Aorta (tissue), 5 donors: ENCODE measurements around the gene HPGDS. TPM values are rescaled to one million over a fixed set of nuclear protein-coding genes. Genes with fewer than 3 reads are reported as not detected.
"Not testable (repeated sequence)": the region's sequence is repeated elsewhere in the genome, so short reads cannot be mapped to it uniquely, and the experiment has no call there.

ENCODE experiments used
- ATAC-seq: fragments of 200-7000 bp; cut with Tn5 transposase; one replicate; pipeline ENCODE4 v1.9.1; 2022; ENCODE audit warnings: moderate library complexity; ENCODE audit not compliant: low FRiP score
- DNase-seq, 2 donors: peaks; one replicate each; pipeline ENCODE4 v3.0.0-alpha.2; 2020
- H3K27ac ChIP-seq, 2 donors: one replicate each; pipeline ENCODE4 v1.5.1; 2013; ENCODE audit warnings: low read length in 2 of 2, mild to moderate bottlenecking in 2 of 2, moderate library complexity in 2 of 2, control low read depth in 1 of 2, inconsistent platforms in 1 of 2, low read depth in 1 of 2
- H3K27me3 ChIP-seq, 2 donors: one replicate each; pipeline ENCODE4 v1.6.1; 2013; ENCODE audit warnings: control low read depth in 1 of 2, low read length in 1 of 2, mild to moderate bottlenecking in 1 of 2, moderate library complexity in 1 of 2; ENCODE audit not compliant: insufficient read depth in 2 of 2, control insufficient read depth in 1 of 2
- H3K36me3 ChIP-seq, 2 donors: one replicate each; pipeline ENCODE4 v1.6.1; 2013; ENCODE audit warnings: control low read depth in 1 of 2, low read length in 1 of 2, mild to moderate bottlenecking in 1 of 2; ENCODE audit not compliant: insufficient read depth in 2 of 2, control insufficient read depth in 1 of 2
- H3K4me1 ChIP-seq, 2 donors: one replicate each; pipeline ENCODE4 v1.6.1; 2013; ENCODE audit warnings: low read length in 2 of 2, control low read depth in 1 of 2, mild to moderate bottlenecking in 1 of 2, moderate library complexity in 1 of 2; ENCODE audit not compliant: insufficient read depth in 2 of 2, control insufficient read depth in 1 of 2
- H3K4me3 ChIP-seq, 2 donors: one replicate each; pipeline ENCODE4 v1.5.1; 2013; ENCODE audit warnings: low read length in 2 of 2, control low read depth in 1 of 2, mild to moderate bottlenecking in 1 of 2
- H3K9me3 ChIP-seq: one replicate; pipeline ENCODE4 v1.6.1; 2013; ENCODE audit warnings: mild to moderate bottlenecking, low read length; ENCODE audit not compliant: control insufficient read depth
- WGBS, 2 donors: extraction: QIAGEN DNeasy Blood & Tissue Kit; methylation state at CpG; one replicate each; pipeline ENCODE4 v1.1.7; 2013; 5-methylcytosine and 5-hydroxymethylcytosine counted together
- intact Hi-C, 2 donors: fragments of 100-400 bp; cut with DNase I; formaldehyde crosslinking; loops; one replicate each; pipeline versions ENCODE4 v1.14.2 to v1.15.0; 2022
- polyA plus RNA-seq, 2 donors: library from polyadenylated mRNA; stranded (reverse); fragments of 200-250 nt; gene quantifications; one replicate each; pipeline ENCODE4 v1.2.3, GENCODE V29; 2013
- total RNA-seq, 2 donors: library from RNA; stranded (reverse); fragmentation: NEBNext Ultra II Directional; extraction: Animal tissue kit (Norgen Biotek cat#: 25700); gene quantifications; one replicate each; pipeline ENCODE4 v1.2.1, GENCODE V29; 2021
- donor health status: healthy with polysubstance abuse.
- donor health status: Bipolar disorder and iron deficiency.
- donor health status: DM: no; HTN: no; CAD: no.
- donor health status: DM: no; HTN: no; CAD: no.
- donor health status: DM: yes; HTN: yes; CAD: no.

HPGDS gene
- total and polyA plus RNA-seq, 4 donors, result 0.26 to 11.3 (median 4.5) TPM

DNA sequence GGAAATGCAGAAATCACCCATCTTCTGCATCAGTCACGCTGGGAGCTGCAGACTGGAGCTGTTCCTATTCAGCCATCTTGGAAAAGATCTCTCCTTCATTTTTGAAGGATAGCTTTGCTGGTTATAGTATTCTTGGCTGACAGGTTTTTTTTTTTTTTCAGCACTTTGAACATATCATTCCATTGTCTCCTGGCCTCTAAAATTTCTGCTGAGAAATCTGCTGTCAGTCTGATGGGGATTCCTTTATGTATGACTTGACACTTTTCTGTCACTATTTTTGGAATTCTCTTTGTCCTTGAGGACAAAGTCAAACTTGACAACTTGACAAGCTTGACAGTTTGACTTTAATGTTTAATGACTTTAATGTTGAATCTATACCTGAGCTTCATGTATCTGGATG is 16.8 kb downstream of the HPGDS start:
- DNase-seq (no peak), ATAC-seq (no peak)
- Histone ChIP-seq H3K4me1 (no peaks in the 10 kb centered on the region), H3K36me3 (no peaks in the 10 kb centered on the region), H3K9me3 (peaks cover 8% of the 10 kb centered on the region), H3K27me3 (no peaks in the 10 kb centered on the region), H3K4me3 (no peak overlapping the region), H3K27ac (no peak overlapping the region)
- intact Hi-C loops, result no loop called here
- 86 to 90% methylated on average over 1 of the region's 1 CpG for WGBS, 2 donors

DNA sequence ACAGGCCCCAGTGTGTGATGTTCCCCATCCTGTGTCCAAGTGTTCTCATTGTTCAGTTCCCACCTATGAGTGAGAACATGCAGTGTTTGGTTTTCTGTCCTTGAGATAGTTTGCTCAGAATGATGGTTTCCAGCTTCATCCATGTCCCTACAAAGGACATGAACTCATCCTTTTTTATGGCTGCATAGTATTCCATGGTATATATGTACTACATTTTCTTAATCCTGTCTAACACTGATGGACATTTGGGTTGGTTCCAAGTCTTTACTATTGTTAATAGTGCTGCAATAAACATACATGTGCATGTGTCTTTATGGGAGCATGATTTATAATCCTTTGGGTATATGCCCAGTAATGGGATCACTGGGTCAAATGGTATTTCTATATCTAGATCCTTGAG is 22.7 kb downstream of the HPGDS start:
- H3K27me3 ChIP-seq, H3K27ac ChIP-seq, ATAC-seq, intact Hi-C loops, H3K4me1 ChIP-seq, H3K4me3 ChIP-seq, H3K9me3 ChIP-seq, DNase-seq, H3K36me3 ChIP-seq: not testable (repeated sequence)

DNA sequence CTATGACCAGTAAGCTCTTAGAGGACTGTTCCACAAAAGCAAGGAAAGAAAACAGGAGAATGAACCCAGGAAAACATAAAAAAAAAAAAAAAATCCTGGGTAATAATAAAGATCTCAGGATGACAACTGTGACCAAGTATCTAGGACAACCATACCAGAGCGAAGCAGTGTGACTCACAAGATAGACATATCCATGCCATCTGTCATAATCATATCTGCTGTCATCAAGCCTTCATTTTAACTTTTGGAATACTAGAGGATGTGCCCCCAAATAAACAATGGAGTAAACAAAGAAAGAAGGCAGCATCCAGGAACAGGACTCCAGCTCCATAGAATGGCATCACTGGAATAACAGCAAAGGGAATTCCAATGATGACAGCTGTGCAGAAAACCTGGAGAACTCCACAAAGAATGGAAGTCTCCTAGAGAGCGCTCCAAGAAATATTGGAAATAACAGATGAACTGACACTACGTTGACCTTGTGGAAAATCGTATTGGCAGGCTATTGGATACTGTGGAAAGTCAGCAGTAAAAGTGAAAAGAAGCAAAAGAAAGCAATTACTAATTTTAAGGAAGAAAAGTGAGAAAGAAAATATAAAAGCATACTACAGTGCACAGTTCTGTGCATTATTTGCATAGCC is 35.3 kb downstream of the HPGDS start:
- Histone ChIP-seq H3K4me1 (no peaks in the 10 kb centered on the region), H3K27me3 (no peaks in the 10 kb centered on the region), H3K27ac (no peak overlapping the region), H3K4me3 (no peak overlapping the region), H3K9me3 (no peaks in the 10 kb centered on the region), H3K36me3 (no peaks in the 10 kb centered on the region)
- intact Hi-C loops, result loop anchor here (10.0 kb wide), 4 partner anchors 87 to 317 kb away; no protein-coding TSS in a partner anchor
- no peak for ATAC-seq
- no peak for DNase-seq
- 79 to 83% methylated on average over 4 of the region's 4 CpGs for WGBS, 2 donors

GRCh38 chr4:94306713-94307112 is 35.9 kb downstream of the HPGDS start:
- Histone ChIP-seq H3K27me3 (no peaks in the 10 kb centered on the region), H3K27ac (no peak overlapping the region), H3K4me1 (no peaks in the 10 kb centered on the region), H3K36me3 (no peaks in the 10 kb centered on the region), H3K4me3 (no peak overlapping the region), H3K9me3 (no peaks in the 10 kb centered on the region)
- intact Hi-C loops, result loop anchor here (10.0 kb wide), 4 partner anchors 88 to 318 kb away; no protein-coding TSS in a partner anchor
- WGBS, 2 donors, result 77 to 80% methylated on average over 3 of the region's 3 CpGs
- DNase-seq (no peak), ATAC-seq (peak; percentile 41)

DNA sequence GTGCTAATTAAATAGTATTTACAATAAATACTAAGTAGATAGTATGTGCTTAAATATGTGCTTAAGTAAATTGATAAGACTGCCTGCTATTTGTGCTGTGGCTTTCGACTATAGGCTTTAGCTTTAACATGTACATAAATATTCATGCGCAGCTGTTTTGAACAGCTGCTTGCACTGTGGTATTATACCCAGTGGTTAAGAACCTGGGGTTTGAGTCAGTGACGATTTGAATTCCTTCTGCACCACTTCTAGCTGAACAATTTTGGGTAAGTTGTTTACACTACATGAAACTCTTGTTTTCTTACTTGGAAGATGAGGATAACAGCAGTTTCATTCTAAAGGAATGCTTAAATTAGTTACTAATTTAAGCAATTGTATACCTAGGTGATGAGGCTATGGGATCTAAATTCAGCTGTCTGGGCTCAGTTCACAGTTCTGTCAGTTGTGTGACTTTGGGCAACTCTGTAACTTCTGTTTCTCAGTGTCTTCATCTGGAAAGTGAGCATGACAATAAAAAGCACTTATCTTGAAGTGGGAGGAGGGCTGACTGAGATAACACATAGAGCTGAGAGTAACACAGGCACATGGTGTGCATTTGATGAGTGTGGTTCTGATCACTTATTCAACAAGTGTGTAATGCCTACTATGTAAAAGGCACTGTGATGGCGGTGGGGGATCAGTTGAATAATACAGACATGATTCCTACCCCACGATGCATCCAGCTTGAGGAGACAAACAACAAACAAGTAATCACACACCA is 37.0 kb downstream of the HPGDS start:
- DNase-seq (no peak), ATAC-seq (no peak)
- H3K4me1 ChIP-seq, result no peaks in the 10 kb centered on the region
- no peak overlapping the region for H3K4me3 ChIP-seq
- H3K27ac ChIP-seq, result no peak overlapping the region
- H3K27me3 ChIP-seq, result no peaks in the 10 kb centered on the region
- intact Hi-C loops, result loop anchor here (10.0 kb wide), 4 partner anchors 89 to 319 kb away; no protein-coding TSS in a partner anchor
- H3K36me3 ChIP-seq, result no peaks in the 10 kb centered on the region
- 85 to 86% methylated on average over 5 of the region's 5 CpGs for WGBS, 2 donors
- H3K9me3 ChIP-seq, result no peaks in the 10 kb centered on the region

- 42 to 44% methylated on average over 2 of the region's 2 CpGs for WGBS, 2 donors
- Histone ChIP-seq H3K4me1 (no peaks in the 10 kb centered on the region), H3K9me3 (no peaks in the 10 kb centered on the region), H3K4me3 (no peak overlapping the region), H3K27me3 (no peaks in the 10 kb centered on the region), H3K36me3 (no peaks in the 10 kb centered on the region), H3K27ac (no peak overlapping the region)
- ATAC-seq (no peak), DNase-seq (no peak)
- intact Hi-C loops, result loop anchor here (10.0 kb wide), 4 partner anchors 90 to 320 kb away; no protein-coding TSS in a partner anchor
Measured at GRCh38 chr4:94304365-94304971, 38.2 kb downstream of the HPGDS start.

- Histone ChIP-seq H3K9me3 (no peaks in the 10 kb centered on the region), H3K27ac (no peak overlapping the region), H3K27me3 (no peaks in the 10 kb centered on the region), H3K4me3 (no peak overlapping the region), H3K36me3 (no peaks in the 10 kb centered on the region), H3K4me1 (no peaks in the 10 kb centered on the region)
- WGBS, 2 donors, result 94 to 95% methylated on average over 2 of the region's 2 CpGs
- ATAC-seq (no peak), DNase-seq (no peak)
- intact Hi-C loops, result loop anchor here (10.0 kb wide), 4 partner anchors 93 to 323 kb away; no protein-coding TSS in a partner anchor
Measured at GRCh38 chr4:94302191-94302590, 40.4 kb downstream of the HPGDS start.

DNA sequence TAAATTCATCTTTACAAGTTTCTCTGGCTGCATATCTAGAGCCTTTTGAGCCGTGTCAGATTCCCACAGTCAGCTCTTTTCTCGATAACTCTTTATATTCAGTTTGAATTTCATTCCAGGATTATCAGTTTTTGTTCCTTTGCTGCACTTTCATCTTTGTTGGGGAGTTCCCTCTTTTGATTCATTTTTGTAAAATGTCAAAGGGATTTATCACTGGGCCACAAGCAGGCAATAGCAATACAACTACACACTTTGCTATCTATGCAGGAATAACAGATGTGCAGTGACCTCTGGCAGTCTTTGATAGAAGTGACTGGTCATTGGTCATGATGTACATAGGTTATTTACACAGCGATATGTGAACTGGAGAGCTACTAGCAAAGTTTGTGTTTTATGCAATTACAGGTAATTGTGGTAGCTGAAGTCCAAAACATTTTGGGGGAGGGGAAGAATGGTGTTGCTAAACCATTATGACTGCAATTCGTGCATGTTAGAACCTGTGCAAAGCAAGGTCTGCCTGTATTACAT is 43.8 kb downstream of the HPGDS start:
- H3K9me3 ChIP-seq, result no peaks in the 10 kb centered on the region
- DNase-seq (no peak), ATAC-seq (no peak)
- no peak overlapping the region for H3K27ac ChIP-seq
- no peaks in the 10 kb centered on the region for H3K36me3 ChIP-seq
- no peaks in the 10 kb centered on the region for H3K4me1 ChIP-seq
- no peak overlapping the region for H3K4me3 ChIP-seq
- intact Hi-C loops, result no loop called here
- no peaks in the 10 kb centered on the region for H3K27me3 ChIP-seq
- 71 to 72% methylated on average over 4 of the region's 4 CpGs for WGBS, 2 donors
